Measurements from ENCODE around the gene FST. TPM values are rescaled to one million over a fixed set of nuclear protein-coding genes. Genes with fewer than 3 reads are reported as not detected.

FST gene
- total and polyA plus RNA-seq, 5 donors from 2014 or later, result 0.10 to 0.22 TPM; not detected in 3

GRCh38 chr5:53476531-53477480 is 3.6 kb upstream of the FST start:
- H3K36me3 ChIP-seq (ENCODE audit: control insufficient read depth, insufficient read depth, low read length), result no peaks in the 10 kb centered on the region
- Mint-ChIP-seq H3K27me3 (peaks cover 67% of the 10 kb centered on the region), H3K9me3 (peaks cover 0 to 2% (median 0%) of the 10 kb centered on the region in 7 donors), H3K36me3 (no peaks in the 10 kb centered on the region), H3K4me1 (peaks cover 9 to 26% (median 15%) of the 10 kb centered on the region in 4 donors), H3K27ac (peak overlapping the region in 1 of 3 donors; percentile 78), H3K4me3 (no peak overlapping the region)
- ATAC-seq (ENCODE audit: low read depth in 2 of 2) (no peak), DNase-seq (no peak)
- peaks cover 27% of the 10 kb centered on the region for H3K4me1 ChIP-seq (ENCODE audit: control insufficient read depth, insufficient read depth, low read length, poor library complexity, severe bottlenecking)
- no peak overlapping the region for H3K27ac ChIP-seq (ENCODE audit: insufficient read depth, low read length, poor library complexity, severe bottlenecking)
- H3K27me3 ChIP-seq (ENCODE audit: control insufficient read depth, insufficient read depth, low read length), result peaks cover 42% of the 10 kb centered on the region
- H3K4me3 ChIP-seq (ENCODE audit: low read depth, low read length), result no peak overlapping the region
- H3K9me3 ChIP-seq (ENCODE audit: control insufficient read depth in 2 of 2, low read length in 2 of 2), result no peaks in the 10 kb centered on the region

- Histone ChIP-seq H3K36me3 (ENCODE audit: control insufficient read depth, insufficient read depth, low read length) (no peaks in the 10 kb centered on the region), H3K9me3 (ENCODE audit: control insufficient read depth in 2 of 2, low read length in 2 of 2) (no peaks in the 10 kb centered on the region), H3K27me3 (ENCODE audit: control insufficient read depth, insufficient read depth, low read length) (peaks cover 42% of the 10 kb centered on the region), H3K27ac (ENCODE audit: insufficient read depth, low read length, poor library complexity, severe bottlenecking) (no peak overlapping the region), H3K4me3 (ENCODE audit: low read depth, low read length) (peak overlapping the region; percentile 44), H3K4me1 (ENCODE audit: control insufficient read depth, insufficient read depth, low read length, poor library complexity, severe bottlenecking) (peaks cover 37% of the 10 kb centered on the region)
- DNase-seq, result peak in 2 of 3 donors; percentile 17 to 38
- peak overlapping the region; percentile 68 to 87 (median 85) for H3K4me3 Mint-ChIP-seq
- ATAC-seq (ENCODE audit: low read depth in 2 of 2), result no peak
- H3K9me3 Mint-ChIP-seq, result peaks cover 0 to 2% (median 0%) of the 10 kb centered on the region in 7 donors
- no peaks in the 10 kb centered on the region for H3K36me3 Mint-ChIP-seq
- H3K4me1 Mint-ChIP-seq, result peaks cover 14 to 43% (median 26%) of the 10 kb centered on the region in 4 donors
- no peak overlapping the region for H3K27ac Mint-ChIP-seq
- peaks cover 81% of the 10 kb centered on the region for H3K27me3 Mint-ChIP-seq
Measured at GRCh38 chr5:53478411-53479044, 1.9 kb upstream of the FST start.

- H3K4me3 Mint-ChIP-seq, result peak overlapping the region; percentile 84 to 96 (median 89)
- Histone ChIP-seq H3K4me3 (ENCODE audit: low read depth, low read length) (peak overlapping the region; percentile 68), H3K4me1 (ENCODE audit: control insufficient read depth, insufficient read depth, low read length, poor library complexity, severe bottlenecking) (peaks cover 37% of the 10 kb centered on the region), H3K27ac (ENCODE audit: insufficient read depth, low read length, poor library complexity, severe bottlenecking) (no peak overlapping the region), H3K36me3 (ENCODE audit: control insufficient read depth, insufficient read depth, low read length) (no peaks in the 10 kb centered on the region), H3K27me3 (ENCODE audit: control insufficient read depth, insufficient read depth, low read length) (peaks cover 44% of the 10 kb centered on the region), H3K9me3 (ENCODE audit: control insufficient read depth in 2 of 2, low read length in 2 of 2) (no peaks in the 10 kb centered on the region)
- peaks cover 81% of the 10 kb centered on the region for H3K27me3 Mint-ChIP-seq
- no peaks in the 10 kb centered on the region for H3K36me3 Mint-ChIP-seq
- H3K9me3 Mint-ChIP-seq, result peaks cover 0 to 3% (median 0%) of the 10 kb centered on the region in 7 donors
- ATAC-seq (ENCODE audit: low read depth in 2 of 2) (no peak), DNase-seq (no peak)
- peak overlapping the region in 1 of 3 donors; percentile 16 for H3K27ac Mint-ChIP-seq
- peaks cover 14 to 48% (median 27%) of the 10 kb centered on the region in 4 donors for H3K4me1 Mint-ChIP-seq
Measured at GRCh38 chr5:53479045-53479589, 1.3 kb upstream of the FST start.

GRCh38 chr5:53479590-53480415 is 626 bp upstream of the FST start:
- peak in 1 of 2 donors; percentile 14 for ATAC-seq (ENCODE audit: low read depth in 2 of 2)
- DNase-seq, result peak in 2 of 3 donors; percentile 19 to 23
- no peaks in the 10 kb centered on the region for H3K36me3 ChIP-seq (ENCODE audit: control insufficient read depth, insufficient read depth, low read length)
- H3K4me1 Mint-ChIP-seq, result peaks cover 14 to 48% (median 27%) of the 10 kb centered on the region in 4 donors
- H3K27ac Mint-ChIP-seq, result peak overlapping the region in 1 of 3 donors; percentile 16
- peaks cover 0 to 3% (median 0%) of the 10 kb centered on the region in 7 donors for H3K9me3 Mint-ChIP-seq
- no peaks in the 10 kb centered on the region for H3K9me3 ChIP-seq (ENCODE audit: control insufficient read depth in 2 of 2, low read length in 2 of 2)
- peaks cover 42% of the 10 kb centered on the region for H3K27me3 ChIP-seq (ENCODE audit: control insufficient read depth, insufficient read depth, low read length)
- H3K27me3 Mint-ChIP-seq, result peaks cover 79% of the 10 kb centered on the region
- H3K36me3 Mint-ChIP-seq, result no peaks in the 10 kb centered on the region
- H3K4me1 ChIP-seq (ENCODE audit: control insufficient read depth, insufficient read depth, low read length, poor library complexity, severe bottlenecking), result peaks cover 37% of the 10 kb centered on the region
- H3K4me3 Mint-ChIP-seq, result peak overlapping the region; percentile 84 to 96 (median 89)
- peak overlapping the region; percentile 68 for H3K4me3 ChIP-seq (ENCODE audit: low read depth, low read length)
- H3K27ac ChIP-seq (ENCODE audit: insufficient read depth, low read length, poor library complexity, severe bottlenecking), result no peak overlapping the region

- Mint-ChIP-seq H3K4me3 (peak overlapping the region; percentile 80 to 98 (median 90)), H3K27ac (peak overlapping the region in 2 of 3 donors; percentile 55 to 74), H3K4me1 (peaks cover 14 to 48% (median 27%) of the 10 kb centered on the region in 4 donors), H3K27me3 (peaks cover 81% of the 10 kb centered on the region), H3K9me3 (peaks cover 0 to 3% (median 0%) of the 10 kb centered on the region in 7 donors), H3K36me3 (no peaks in the 10 kb centered on the region)
- no peaks in the 10 kb centered on the region for H3K9me3 ChIP-seq (ENCODE audit: control insufficient read depth in 2 of 2, low read length in 2 of 2)
- H3K36me3 ChIP-seq (ENCODE audit: control insufficient read depth, insufficient read depth, low read length), result no peaks in the 10 kb centered on the region
- no peak overlapping the region for H3K27ac ChIP-seq (ENCODE audit: insufficient read depth, low read length, poor library complexity, severe bottlenecking)
- ATAC-seq (ENCODE audit: low read depth in 2 of 2) (no peak), DNase-seq (no peak)
- peak overlapping the region; percentile 91 for H3K4me3 ChIP-seq (ENCODE audit: low read depth, low read length)
- peaks cover 36% of the 10 kb centered on the region for H3K27me3 ChIP-seq (ENCODE audit: control insufficient read depth, insufficient read depth, low read length)
- H3K4me1 ChIP-seq (ENCODE audit: control insufficient read depth, insufficient read depth, low read length, poor library complexity, severe bottlenecking), result peaks cover 37% of the 10 kb centered on the region
Measured at GRCh38 chr5:53481159-53481886, 894 bp downstream of the FST start.

- Mint-ChIP-seq H3K4me1 (peaks cover 14 to 48% (median 28%) of the 10 kb centered on the region in 4 donors), H3K27ac (peak overlapping the region in 2 of 3 donors; percentile 61 to 90), H3K9me3 (peaks cover 0 to 3% (median 0%) of the 10 kb centered on the region in 7 donors), H3K27me3 (peaks cover 79% of the 10 kb centered on the region), H3K36me3 (no peaks in the 10 kb centered on the region), H3K4me3 (peak overlapping the region; percentile 80 to 98 (median 90))
- Histone ChIP-seq H3K27ac (ENCODE audit: insufficient read depth, low read length, poor library complexity, severe bottlenecking) (no peak overlapping the region), H3K36me3 (ENCODE audit: control insufficient read depth, insufficient read depth, low read length) (no peaks in the 10 kb centered on the region), H3K4me1 (ENCODE audit: control insufficient read depth, insufficient read depth, low read length, poor library complexity, severe bottlenecking) (peaks cover 37% of the 10 kb centered on the region), H3K9me3 (ENCODE audit: control insufficient read depth in 2 of 2, low read length in 2 of 2) (no peaks in the 10 kb centered on the region), H3K4me3 (ENCODE audit: low read depth, low read length) (peak overlapping the region; percentile 91), H3K27me3 (ENCODE audit: control insufficient read depth, insufficient read depth, low read length) (peaks cover 33% of the 10 kb centered on the region)
- peak; percentile 54 to 65 for ATAC-seq (ENCODE audit: low read depth in 2 of 2)
- peak in 2 of 3 donors; percentile 48 to 79 for DNase-seq
Measured at GRCh38 chr5:53481887-53482716, 1.7 kb downstream of the FST start.

Data from CD4-positive, CD25-positive, alpha-beta regulatory T cell (primary cell).